Left renal cortex interstitium (tissue), 4 donors: ENCODE results near the gene DDC. TPM values are rescaled to one million over a fixed set of nuclear protein-coding genes. Genes with fewer than 3 reads are reported as not detected.
"Not testable (repeated sequence)": the region's sequence is repeated elsewhere in the genome, so short reads cannot be mapped to it uniquely, and the experiment has no call there.

Experiments used
- DNase-seq, 4 donors: peaks; one replicate each; pipeline ENCODE4 v3.0.0-alpha.2; 2013; ENCODE audit warnings: low read depth in 4 of 4, low spot score in 2 of 4, missing footprints in 1 of 4
- polyA plus RNA-seq, 4 donors: library from polyadenylated mRNA; unstranded; fragments of 120-200 nt; gene quantifications; one replicate each; pipeline ENCODE4 v1.2.1, GENCODE V29; 2013; ENCODE audit not compliant: insufficient read length in 4 of 4

The DDC gene
- polyA plus RNA-seq, 4 donors = 64.0 to 88.1 (median 72.7) TPM

DNA sequence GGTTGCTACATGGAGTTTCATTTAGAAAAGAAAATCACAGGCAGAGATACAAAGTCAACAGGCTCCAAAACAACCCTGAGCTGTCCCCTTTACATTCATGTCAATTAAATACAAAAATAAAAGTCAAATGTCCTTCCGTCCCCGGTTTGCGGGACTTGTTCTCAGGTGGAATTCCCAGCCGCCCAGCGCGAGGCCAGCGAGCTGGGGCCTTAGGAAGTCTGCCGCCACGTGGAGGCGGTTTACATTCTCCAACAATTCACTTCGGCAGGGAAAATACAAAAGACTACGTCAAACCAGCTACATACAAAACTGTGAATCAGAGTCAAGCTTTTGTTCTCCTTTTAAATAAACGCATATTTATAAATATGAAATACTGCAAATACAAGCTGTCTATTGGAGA is 25.3 kb upstream of the DDC start:
- DNase-seq = no peak

DNA sequence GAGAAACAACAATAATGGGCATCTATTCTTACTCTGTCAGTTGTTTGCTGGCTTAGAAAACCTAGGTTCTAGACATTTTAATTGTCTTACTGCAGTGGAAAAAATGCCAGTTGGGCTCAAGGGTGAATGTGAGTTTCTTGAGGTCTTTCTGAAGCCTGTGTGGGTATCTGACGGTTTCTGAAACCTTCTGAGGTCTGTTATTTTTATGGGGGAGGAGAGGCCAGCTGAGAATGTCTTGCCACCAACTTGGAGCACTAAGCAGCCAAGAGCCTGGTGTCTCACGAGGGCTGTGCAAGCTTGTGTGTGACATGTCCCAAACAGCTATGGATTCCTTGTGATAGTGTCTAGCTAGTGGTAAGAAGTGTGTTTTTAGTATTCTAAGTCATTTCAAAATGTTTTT is 24.2 kb upstream of the DDC start:
- no peak for DNase-seq

DNA sequence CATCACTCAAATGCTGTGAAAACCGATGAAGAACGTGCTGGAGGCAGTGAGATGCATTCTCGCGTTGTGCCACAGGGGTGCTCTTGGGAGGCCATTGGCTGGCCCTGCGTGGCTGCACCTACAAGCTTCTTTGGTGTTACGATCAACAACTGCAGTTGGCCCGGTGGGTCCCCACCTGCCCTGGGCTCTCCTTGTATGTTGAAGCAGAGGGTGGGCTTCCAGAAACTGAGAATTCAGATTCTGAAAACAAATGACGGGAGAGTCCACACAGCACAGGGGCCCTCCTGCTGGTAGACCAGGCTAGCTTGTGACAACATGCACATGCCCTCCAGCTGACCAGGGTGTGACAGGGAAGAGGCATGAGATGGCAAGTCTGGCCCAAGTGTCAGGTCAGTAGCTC is 23.7 kb upstream of the DDC start:
- no peak for DNase-seq

DNA sequence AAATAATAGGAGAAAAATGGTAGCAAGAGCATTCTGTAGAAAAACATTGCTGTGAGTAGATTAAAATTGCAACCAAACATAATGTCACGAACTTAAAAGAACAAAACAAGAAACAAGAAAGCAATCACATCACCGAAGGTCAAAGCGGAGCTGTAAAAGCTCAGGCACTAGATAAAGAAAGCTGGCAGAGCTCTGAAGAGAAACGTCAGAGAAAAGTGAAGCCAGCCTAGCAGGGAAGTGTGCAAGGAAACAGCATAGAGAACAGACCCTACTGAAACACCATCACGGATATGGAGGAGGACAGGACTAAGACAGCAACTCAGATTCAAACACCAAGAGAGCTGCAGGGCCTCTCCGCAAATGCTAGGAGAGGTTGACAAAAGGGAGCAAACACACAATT is 22.5 kb upstream of the DDC start:
- no peak for DNase-seq

DNA sequence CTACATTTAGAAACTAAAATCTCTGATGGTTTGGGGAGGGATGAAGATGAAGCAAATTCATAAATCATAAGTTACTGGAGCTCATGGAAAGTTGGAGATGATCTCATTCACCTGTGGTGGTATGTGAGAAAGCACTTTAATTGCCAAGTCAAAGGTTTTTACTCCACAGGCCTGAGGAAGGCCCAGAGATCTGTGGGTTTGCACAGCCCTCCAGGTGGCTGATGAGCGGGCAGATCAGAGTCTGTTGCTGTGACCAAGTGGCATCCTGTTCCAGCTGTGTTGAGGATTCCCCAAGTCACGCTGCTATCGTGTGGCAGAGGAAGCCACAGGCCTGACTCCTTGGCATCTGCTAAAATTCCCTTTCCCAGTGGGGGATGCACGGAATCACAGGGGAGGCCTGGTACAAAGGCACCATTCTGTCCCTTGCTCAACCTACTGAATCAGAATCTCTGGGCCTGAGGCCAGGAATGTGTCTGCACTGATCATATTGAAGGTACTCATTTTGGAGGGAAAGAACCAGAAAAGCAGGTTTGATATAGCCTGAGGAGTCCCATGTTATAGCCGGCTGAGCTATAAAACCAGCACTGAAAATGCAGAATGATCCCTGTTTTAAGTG is 19.7 kb upstream of the DDC start:
- DNase-seq = no peak

DNA sequence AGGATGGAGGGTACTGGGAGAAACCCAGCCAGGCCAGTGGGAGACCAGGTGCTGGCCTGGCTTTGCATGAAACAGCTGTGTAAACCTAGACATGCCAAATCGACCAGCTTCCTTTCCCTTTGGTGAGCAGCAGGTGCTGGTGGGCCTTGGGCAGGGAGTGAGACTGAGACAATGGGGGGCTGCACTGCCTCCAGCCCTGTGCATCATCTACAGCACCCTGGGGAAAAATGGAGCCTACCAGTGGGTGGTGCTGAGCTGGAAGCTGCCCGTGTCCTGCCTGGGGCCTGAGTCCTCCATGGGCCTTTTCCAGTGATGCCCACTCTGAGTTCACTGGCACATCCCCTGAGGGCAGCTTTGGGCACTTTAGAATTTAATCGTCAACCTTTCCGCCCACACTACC is 19.2 kb upstream of the DDC start:
- DNase-seq = no peak

DNA sequence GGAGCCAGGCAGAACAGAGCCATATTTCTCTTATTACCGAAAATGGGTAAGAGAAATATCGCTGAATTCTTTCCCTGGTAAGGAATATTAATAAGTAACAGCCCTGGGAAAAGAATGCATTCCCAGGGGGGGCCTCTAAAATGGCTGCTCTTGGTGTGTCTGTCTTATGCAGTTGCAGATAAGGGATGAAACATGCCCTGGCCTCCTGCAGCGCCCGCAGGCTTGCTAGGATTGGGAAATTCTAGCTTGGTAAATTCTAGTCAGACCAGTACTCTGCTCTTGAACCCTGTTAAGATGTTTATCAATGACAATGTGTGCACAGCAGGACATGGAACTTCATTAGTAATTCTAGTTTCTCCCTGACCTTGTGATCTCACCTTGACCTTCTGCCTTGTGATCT is 18.1 kb upstream of the DDC start:
- not testable (repeated sequence) for DNase-seq

DNA sequence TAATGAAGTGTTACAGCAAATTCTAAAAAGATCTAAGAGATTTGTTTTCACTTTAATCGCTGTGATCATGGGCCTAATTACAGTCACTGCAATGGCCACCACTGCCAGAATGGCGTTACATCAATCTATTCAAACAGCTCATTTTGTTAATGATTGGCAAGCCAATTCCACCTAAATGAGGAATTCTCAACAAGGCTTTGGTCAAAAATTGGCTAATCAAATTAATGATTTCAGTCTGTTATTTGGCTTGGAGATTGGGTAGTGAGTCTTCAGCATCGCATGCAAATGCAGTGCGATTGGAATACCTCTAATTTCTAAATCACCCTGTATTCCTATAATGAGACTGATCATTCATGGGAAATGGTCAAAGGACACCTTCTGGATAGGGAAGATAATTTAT is 17.1 kb upstream of the DDC start:
- DNase-seq = not testable (repeated sequence)

DNA sequence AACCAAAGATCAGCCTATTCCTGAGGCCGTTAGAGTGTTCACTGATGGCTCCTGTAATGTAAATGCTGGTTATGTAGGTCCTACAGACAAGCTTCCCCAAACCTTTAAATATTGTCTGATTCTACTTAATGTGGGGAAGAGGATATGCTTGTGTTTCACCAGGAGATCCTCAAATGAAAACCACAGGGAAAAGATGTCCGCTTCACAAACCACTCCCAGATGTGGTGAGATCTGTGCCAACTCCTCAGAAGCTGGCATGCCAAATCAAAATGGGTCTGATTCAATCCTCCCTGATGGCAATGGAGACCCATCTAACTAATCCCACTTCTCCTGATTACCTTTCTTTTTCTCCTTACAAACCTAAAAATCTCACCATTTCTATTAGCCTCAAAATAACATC is 15.5 kb upstream of the DDC start:
- DNase-seq = not testable (repeated sequence)

DNA sequence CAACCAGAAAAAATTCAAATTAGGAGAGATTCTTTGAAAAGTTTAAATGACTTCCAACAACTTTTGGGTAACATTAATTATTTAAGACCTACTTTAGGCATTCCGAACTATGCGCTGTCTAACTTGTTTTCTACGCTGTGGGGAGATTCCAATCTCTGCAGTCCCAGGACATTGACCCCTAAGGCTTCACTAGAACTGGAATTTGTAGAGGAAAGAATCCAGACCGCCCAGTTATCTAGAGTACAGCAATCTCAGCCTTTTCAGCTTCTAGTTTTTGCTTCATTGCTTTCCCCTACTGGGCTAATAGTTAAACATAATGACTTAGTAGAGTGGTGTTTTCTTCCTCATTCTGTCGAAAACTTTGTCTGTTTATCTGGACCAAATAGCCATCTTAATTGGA is 14.9 kb upstream of the DDC start:
- no peak for DNase-seq

DNA sequence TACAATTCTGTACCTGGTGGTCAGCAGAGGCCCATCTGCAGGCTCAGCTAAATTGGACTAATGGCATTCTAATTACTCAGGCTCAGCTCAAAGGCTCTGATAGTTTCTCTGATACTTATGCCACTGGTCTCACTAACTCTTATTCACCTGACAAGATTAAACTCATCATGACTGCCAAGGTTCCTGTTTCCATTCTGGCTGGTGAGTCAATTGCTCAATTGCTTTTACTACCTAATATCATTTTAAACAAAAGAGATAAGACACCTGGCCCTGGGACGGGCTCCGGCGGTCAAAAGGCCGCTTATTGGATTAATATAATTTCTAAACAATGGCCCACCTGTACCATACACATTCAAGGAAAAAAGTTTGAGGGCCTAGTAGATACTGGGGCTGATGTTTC is 12.9 kb upstream of the DDC start:
- DNase-seq = not testable (repeated sequence)

DNA sequence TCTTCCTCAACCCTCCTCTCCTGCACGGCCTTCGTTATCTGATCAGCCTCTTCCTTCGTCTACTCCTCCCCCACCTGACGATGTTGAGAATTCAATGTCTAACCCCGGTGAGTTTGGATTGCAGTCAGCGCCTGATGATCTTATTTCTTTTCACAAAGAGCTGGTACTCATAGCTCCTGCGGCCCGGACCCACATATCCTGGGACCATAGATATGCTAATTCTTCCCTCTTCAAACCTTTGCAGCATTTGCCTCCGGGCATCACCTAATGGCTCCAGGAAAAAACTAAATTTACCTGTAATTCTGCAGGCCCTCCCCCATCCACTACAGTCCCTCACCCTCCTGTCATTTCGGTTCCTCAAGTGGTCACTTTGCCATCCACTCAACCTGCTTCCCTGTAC is 12.4 kb upstream of the DDC start:
- DNase-seq = no peak

DNA sequence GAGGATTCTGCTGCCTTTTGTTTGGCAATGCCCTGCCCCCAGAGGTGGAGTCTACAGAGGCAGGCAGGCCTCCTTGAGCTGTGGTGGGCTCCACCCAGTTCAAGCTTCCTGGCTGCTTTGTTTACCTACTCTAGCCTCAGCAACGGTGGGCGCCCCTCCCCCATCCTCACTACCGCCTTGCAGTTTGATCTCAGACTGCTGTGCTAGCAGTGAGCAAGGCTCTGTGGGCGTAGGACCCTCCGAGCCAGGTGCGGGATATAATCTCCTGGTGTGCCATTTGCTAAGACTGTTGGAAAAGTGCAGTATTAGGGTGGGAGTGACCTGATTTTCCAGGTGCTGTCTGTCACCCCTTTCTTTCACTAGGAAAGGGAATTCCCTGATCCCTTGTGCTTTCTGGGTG is 11.2 kb upstream of the DDC start:
- DNase-seq = not testable (repeated sequence)

DNA sequence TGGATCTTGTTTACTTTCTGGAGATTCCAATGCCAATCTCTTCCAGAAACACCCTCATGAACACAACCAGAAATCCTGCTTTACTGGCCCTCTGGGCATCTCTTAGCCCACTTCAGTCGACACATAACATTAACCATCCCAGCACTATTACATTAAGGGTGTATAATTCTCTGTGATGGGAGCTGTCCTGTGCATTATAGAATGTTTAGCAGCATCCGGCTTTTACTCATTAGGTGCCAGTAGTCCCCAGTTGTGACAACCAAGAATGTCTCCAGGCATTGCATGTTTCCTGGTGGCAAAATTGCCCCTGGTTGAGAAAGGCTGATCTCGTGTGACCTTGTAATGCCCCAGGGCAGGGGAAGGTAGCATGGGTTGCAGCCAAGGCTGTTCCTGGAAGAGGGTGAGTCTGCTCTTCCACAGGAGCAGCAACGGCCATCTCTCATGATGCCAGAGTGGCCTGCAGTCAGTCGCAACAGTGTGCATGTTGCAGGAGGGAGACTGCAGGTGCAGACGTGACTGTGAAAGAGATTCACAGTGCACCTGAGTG is 2.6 kb upstream of the DDC start:
- no peak for DNase-seq

DNA sequence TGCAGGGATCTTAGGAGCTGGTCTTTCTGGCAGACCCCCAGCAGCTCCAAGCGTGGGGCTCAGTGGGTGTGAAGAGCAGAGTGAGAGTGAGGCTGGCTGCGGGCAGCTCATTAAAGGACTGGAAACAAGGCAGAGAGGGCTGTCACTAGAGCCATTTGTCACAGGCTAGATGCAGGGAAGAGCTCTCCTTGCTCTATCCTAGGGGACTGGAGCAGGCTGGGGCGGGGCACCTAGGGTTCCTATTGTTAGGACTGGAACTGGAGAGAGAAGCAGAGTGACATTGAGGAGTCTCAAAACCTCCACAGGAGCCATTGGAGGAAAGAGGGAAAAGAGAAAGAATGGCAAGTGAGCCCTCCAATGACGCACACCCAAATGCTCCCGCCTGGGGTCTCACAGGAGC is 772 bp upstream of the DDC start:
- DNase-seq = no peak

DNA sequence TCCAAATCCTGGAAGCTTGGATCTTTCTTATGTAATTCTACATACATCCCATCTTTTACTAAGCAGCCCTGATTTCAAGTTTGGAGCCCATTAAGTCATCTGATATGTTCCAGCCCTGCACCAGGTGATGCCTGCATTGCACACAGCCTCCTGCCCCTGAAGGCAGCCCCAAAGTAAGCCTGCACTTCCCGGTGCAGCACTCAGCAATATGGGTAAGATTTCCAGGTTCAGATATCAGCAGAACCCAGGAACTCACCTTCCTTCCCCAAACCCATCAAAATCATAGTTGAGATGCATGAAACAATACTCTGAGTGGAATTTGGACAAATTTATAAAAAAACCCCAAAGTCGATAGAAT is 333 bp upstream of the DDC start:
- DNase-seq = no peak

DNA sequence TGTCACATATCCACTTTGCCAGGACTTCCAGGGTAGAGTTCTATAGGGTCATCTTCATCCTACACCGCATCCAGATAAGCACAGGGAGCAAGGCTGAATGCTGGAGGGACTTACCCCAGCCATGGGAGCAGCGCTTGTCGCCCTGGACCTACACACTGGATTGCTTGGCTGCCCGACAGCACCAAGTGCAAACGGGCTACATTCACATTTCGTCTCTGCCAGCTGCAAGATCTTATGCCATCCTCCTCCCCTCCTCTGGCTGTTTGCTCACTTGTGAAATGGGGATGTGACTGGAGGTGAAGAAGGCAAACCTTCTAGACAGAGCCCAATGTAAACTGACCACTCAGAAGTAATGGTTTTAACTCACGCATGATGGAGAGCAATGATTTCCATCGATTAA is 1.0 kb downstream of the DDC start:
- DNase-seq = no peak

DNA sequence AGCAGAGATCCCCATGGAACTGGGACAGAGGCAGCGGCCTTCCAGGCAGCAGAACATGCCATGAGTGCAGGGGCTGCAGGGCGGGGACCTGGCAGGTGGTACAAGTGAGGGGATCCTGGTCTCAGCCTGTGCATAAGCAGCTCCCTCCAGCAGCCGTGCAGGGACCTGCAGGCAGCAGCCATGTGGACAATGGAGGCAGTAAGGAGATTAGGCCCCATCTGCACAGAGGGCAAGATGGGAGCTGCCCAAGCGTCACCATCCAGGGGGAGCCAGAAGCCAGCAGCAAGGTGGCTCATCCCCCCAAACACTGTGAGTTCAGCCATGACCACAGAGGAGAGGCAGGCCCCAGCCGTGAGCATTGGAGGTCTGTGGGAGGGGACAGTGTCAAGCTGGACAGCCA is 3.1 kb downstream of the DDC start:
- DNase-seq = no peak

DNA sequence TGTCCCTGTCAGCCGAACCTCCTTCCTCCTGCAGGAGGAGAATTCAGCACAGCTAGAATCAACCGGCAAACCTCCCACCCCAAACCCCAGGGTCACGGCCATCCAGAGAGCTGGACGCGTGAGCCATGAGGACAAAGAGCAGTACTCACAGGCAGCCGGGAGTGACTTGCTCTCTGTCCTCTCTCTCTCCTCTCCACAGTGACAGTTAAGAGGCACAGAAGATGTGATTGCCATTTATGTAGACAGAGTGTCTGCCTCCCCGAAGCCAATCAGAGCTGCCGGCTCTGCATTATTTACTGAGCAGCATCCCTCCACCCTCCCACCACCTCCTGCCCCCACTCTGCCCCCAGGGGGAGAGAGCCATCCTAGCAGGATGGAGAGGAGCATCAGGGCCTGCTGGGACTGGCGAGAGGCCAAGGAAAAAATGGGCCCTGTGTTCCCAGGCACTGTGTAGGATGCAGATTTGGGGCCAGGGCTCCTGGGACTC is 4.3 kb downstream of the DDC start:
- no peak for DNase-seq

DNA sequence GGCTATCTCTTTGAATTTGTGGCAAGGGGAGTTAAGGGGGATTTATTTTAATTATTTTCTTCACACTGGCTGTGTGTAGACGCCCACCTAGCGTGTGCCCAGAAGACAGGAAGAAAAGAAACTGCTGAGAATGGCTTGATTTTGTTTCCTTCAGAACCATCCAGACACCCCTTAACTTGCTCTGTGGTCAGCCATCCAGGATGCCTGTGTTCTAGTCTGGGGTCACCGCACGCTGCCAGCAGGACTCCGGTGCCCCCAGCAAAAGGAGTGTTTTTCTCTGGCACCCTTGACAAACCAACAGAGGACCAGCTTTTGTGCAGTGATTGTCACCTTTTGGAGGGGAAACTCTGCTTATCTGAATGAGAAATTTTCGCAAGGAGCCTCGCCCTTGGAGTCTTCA is 5.3 kb downstream of the DDC start:
- no peak for DNase-seq

DNA sequence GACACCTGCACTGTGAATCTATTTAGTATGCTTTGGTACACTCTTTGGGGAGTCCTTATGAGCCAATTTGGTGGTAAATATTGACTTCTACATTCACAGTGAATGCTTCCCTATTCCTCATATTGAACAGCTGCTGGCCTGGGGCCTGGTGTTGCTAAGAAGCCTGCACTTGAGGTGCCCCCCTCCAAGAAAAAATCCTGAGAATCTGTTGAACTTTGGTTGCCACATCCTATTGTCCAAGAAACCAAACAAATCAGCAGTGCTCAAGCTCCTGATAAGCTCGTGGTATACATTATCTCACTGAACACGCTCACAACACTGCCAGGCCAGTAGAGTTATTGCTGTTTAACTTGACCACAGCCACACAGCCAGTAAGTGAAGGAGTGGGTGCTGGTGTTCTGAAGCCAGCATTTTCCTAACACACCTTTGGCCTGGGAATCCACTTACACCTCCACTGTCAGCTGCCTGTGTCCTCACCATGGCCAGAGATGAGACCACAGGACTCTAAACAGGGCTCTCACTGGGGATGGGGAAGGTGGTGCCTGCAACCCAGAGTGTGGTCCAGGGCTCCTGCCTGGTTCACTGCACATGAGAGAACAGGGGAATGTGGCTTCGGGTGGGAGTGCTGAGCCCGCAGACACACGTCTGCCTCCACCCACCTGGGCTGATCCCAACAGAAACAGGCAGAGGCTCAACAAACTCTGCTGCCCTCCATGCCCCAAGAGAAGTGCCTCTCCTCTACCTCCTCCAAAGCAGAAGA is 6.7 kb downstream of the DDC start:
- DNase-seq = no peak

DNA sequence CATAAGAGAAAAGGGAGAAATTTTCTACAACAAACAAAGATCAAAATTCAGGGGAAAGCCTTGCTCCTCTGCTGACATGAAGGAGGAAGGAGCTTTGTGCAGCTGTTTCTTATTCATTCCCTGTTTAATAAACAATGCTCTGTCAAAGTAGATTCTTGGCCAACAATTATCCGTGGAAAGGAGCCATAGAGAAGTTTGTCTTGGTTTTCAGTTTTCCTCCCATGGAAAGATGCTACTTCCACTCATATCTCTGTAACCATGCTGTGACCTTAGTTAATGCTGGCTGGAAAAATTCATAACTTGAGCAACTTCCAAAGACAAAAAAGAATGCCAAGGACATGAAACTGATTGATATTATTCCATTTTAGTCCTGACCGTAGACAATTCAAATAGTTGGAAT is 8.1 kb downstream of the DDC start:
- no peak for DNase-seq
